HepG2 (cell line): ENCODE measurements around the gene SLC26A9. TPM values are rescaled to one million over a fixed set of nuclear protein-coding genes. Genes with fewer than 3 reads are reported as not detected.

Experiments used
- ATAC-seq: fragments of 200-7000 bp; cut with Tn5 transposase; 3 replicates; pipeline ENCODE4 v1.9.1; 2020; ENCODE audit warnings: mild to moderate bottlenecking, moderate library complexity
- BruUV-seq: library from RNA; stranded (reverse); fragments of 400-500 nt; replicated peaks from 2 replicates; lab custom pipeline; 2021; lab: Mats Ljungman, UMichigan
- CTCF ChIA-PET: fragments of 300-600 bp; formaldehyde crosslinking; extraction: SDS; loops from one replicate; lab custom pipeline; 2021; ENCODE audit warnings: low total read pairs, inconsistent platforms, low intra/inter-chr PET ratio; lab: Yijun Ruan, JAX
- POLR2A ChIA-PET: fragments of 350-600 bp; sonication (Branson Sonifier 250); formaldehyde crosslinking; loops from one replicate; lab custom pipeline; 2020; ENCODE audit warnings: antibody characterized with exemption, inconsistent platforms; lab: Yijun Ruan, JAX
- DNase-seq: peaks from one replicate; pipeline ENCODE4 v3.0.0-alpha.2; 2015; ENCODE audit warnings: low spot score
- FAIRE-seq: peaks from 3 replicates; lab custom pipeline; 2011; peaks lifted over from hg19 to GRCh38; lab: Jason Lieb, UNC
- H2AFZ ChIP-seq: one replicate; pipeline ENCODE4 v1.6.1; 2011; ENCODE audit warnings: low read length, inconsistent platforms
- H3K27ac ChIP-seq: fragments of 300-600 bp; 3 replicates; pipeline ENCODE4 v1.8.0; 2011; ENCODE audit warnings: mixed run types, mild to moderate bottlenecking, mixed read lengths, low read length, inconsistent platforms; ENCODE audit not compliant: insufficient read depth; ENCODE audit errors: extremely low read length
- H3K27me3 ChIP-seq, 2 experiments: fragments of 200-600 bp in 1 of 2; 2 replicates in 1 of 2; 3 replicates in 1 of 2; pipeline versions ENCODE4 v1.6.0 to v1.8.0; 2011; ENCODE audit warnings: low read length in 2 of 2, mild to moderate bottlenecking in 2 of 2, moderate library complexity in 2 of 2, inconsistent platforms in 1 of 2; ENCODE audit not compliant: insufficient read depth in 2 of 2, control insufficient read depth in 1 of 2
- H3K36me3 ChIP-seq, 2 experiments: fragments of 200-600 bp in 1 of 2; replicated peaks in 1 of 2; 2 replicates in 1 of 2; 3 replicates in 1 of 2; pipeline versions ENCODE4 v1.5.1 to v1.8.0; 2011; ENCODE audit warnings: low read length in 2 of 2, inconsistent platforms in 1 of 2; ENCODE audit not compliant: insufficient read depth in 2 of 2, control insufficient read depth in 1 of 2
- H3K4me1 ChIP-seq: 2 replicates; pipeline ENCODE4 v1.5.1; 2012; ENCODE audit warnings: low read length, inconsistent platforms; ENCODE audit not compliant: insufficient read depth
- H3K4me2 ChIP-seq: 2 replicates; pipeline ENCODE4 v1.6.0; 2011; ENCODE audit warnings: low read depth, low read length, inconsistent platforms
- H3K4me3 ChIP-seq, 3 experiments: fragments of 200-600 bp in 1 of 3; sonication (generic), shearing (Covaris generic) in 1 of 3; replicated peaks in 1 of 3; 2 replicates each; pipeline ENCODE4 v1.5.1; 2011 to 2016; ENCODE audit warnings: low read length in 3 of 3, inconsistent platforms in 2 of 3, low read depth in 2 of 3, mild to moderate bottlenecking in 2 of 3, control low read depth in 1 of 3, mixed read lengths in 1 of 3; ENCODE audit not compliant: insufficient read depth in 1 of 3
- H3K79me2 ChIP-seq: one replicate; pipeline ENCODE4 v1.6.1; 2011; ENCODE audit warnings: low read length, inconsistent platforms; ENCODE audit not compliant: insufficient read depth
- H3K9ac ChIP-seq: 2 replicates; pipeline ENCODE4 v1.6.0; 2011; ENCODE audit warnings: mild to moderate bottlenecking, low read depth, low read length, inconsistent platforms; ENCODE audit not compliant: insufficient read depth
- H3K9me3 ChIP-seq: 2 replicates; pipeline ENCODE4 v1.5.1; 2012; ENCODE audit warnings: mild to moderate bottlenecking, low read length
- H4K20me1 ChIP-seq: 2 replicates; pipeline ENCODE4 v1.6.0; 2011; ENCODE audit warnings: inconsistent platforms, mild to moderate bottlenecking, low read length, moderate library complexity; ENCODE audit not compliant: insufficient read depth
- CREB1 ChIP-seq, 2 experiments: fragments of 450-650 bp in 1 of 2; IDR thresholded peaks; 2 replicates each; pipeline ENCODE4 v1.6.1; 2016 to 2017; ENCODE audit warnings: control low read depth in 1 of 2, mild to moderate bottlenecking in 1 of 2, missing compliant biosample characterization in 1 of 2, missing genetic modification characterization in 1 of 2
- LBX2 ChIP-seq: sonication (generic); formaldehyde crosslinking; IDR thresholded peaks from 2 replicates; pipeline ENCODE4 v1.5.0; 2020; ENCODE audit warnings: missing genetic modification reagents, mild to moderate bottlenecking, borderline replicate concordance
- NFE2L2 ChIP-seq: fragments of 150-350 bp; IDR thresholded peaks from 2 replicates; pipeline ENCODE4 v1.6.1; 2014; ENCODE audit warnings: low read length
- POLR2AphosphoS5 ChIP-seq: IDR thresholded peaks from 2 replicates; pipeline ENCODE4 v1.6.1; 2012; ENCODE audit warnings: low read depth, low read length
- RNF2 ChIP-seq: fragments of 450-650 bp; conservative IDR thresholded peaks from 2 replicates; pipeline ENCODE4 v1.6.1; 2016; ENCODE audit warnings: low read depth
- SOX5 ChIP-seq: IDR thresholded peaks from 2 replicates; pipeline ENCODE4 v1.6.1; 2016; ENCODE audit warnings: borderline replicate concordance
- THAP11 ChIP-seq: IDR thresholded peaks from 2 replicates; pipeline ENCODE4 v1.6.1; 2016; ENCODE audit warnings: missing biosample characterization, missing genetic modification reagents
- ZNF260 ChIP-seq: sonication (generic); formaldehyde crosslinking; IDR thresholded peaks from 2 replicates; pipeline ENCODE4 v1.4.0; 2020; ENCODE audit warnings: missing genetic modification reagents, low read depth, mild to moderate bottlenecking, borderline replicate concordance
- ZNF644 ChIP-seq: IDR thresholded peaks from 2 replicates; pipeline ENCODE4 v1.6.1; 2016; ENCODE audit warnings: low read depth
- whole genome bisulfite sequencing: methylation state at CpG from one replicate; pipeline ENCODE4 v1.1.6; 2017; ENCODE audit warnings: low lambda C conversion rate; 5-methylcytosine and 5-hydroxymethylcytosine counted together
- in situ Hi-C: cut with HindIII; loops from 2 replicates; pipeline ENCODE4 v1.10.0; 2017; ENCODE audit warnings: low pct_unique_long_range_greater_than_20kb; ENCODE audit not compliant: extremely low pct_ligation_motif_present
- intact Hi-C: fragments of 100-400 bp; cut with micrococcal nuclease; formaldehyde crosslinking; loops from one replicate; pipeline ENCODE4 v1.10.0; 2022; ENCODE audit not compliant: unreplicated experiment
- polyA plus RNA-seq, 8 experiments: library from polyadenylated mRNA; depleted of rRNA in 3 of 8; stranded (reverse) in 7 of 8; unstranded in 1 of 8; fragments of >200 nt; fragmentation: Illumina TruSeq in 4 of 8; extraction: Trizol in 4 of 8; gene quantifications; 2 replicates each; pipeline versions ENCODE4 v1.2.1 to v1.2.3, GENCODE V29; 2011 to 2016; ENCODE audit warnings: low read depth in 4 of 8, missing spikeins in 1 of 8, mixed read lengths in 1 of 8; ENCODE audit not compliant: insufficient read depth in 1 of 8
- total RNA-seq, 5 experiments: library from RNA; depleted of rRNA; stranded (reverse); fragments of >200 nt; fragmentation: Illumina TruSeq; extraction: Trizol; gene quantifications; 2 replicates each; pipeline ENCODE4 v1.2.3, GENCODE V29; 2016; ENCODE audit warnings: low read depth in 1 of 5
- TF ChIP-seq, protein P1 (sequence below): sonication (generic); formaldehyde crosslinking; IDR thresholded peaks from 2 replicates; pipeline ENCODE4 v1.9.0; 2021; ENCODE audit warnings: missing genetic modification reagents, borderline replicate concordance
- TF ChIP-seq, protein P2 (sequence below): sonication (generic); formaldehyde crosslinking; IDR thresholded peaks from 2 replicates; pipeline ENCODE4 v1.4.0; 2020; ENCODE audit warnings: missing genetic modification reagents

The SLC26A9 gene
- total and polyA plus RNA-seq, 2 of the 13 experiments (the other 11 are each of a cell fraction or from before 2014, with no cell fraction given) = 0.11 to 0.15 TPM

DNA sequence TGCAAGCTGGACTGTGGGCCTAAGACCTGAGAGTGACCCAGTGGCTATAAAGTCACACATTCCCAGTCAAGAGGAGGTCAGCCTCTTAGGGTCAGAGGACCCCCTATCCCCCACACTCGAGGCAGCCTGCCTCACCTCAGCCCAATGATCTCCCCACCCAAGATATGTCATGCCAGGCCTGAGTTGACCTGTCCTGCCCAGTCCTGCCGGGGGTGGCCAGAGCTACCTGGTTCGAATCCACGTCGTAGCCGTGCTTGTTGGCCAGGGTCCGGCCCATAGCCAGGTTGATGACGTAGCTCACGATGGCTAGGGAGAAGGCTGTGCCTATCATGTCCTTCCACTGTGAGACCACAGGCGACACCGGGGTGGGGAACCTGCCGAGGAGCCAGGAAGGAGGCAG lies 15.6 kb downstream of the SLC26A9 start:
- no TSS peak for BruUV-seq
- Histone ChIP-seq H3K4me2 (no peak overlapping the region), H3K36me3 (no peaks in the 10 kb centered on the region)
- TF ChIP-seq POLR2AphosphoS5 = no peak
- peak; percentile 31; the same call in 1 of the 2 replicates for TF ChIP-seq CREB1 (IDR thresholded peaks at IDR 0.05)
- TF ChIP-seq CREB1 (CRISPR knock-in tag; IDR thresholded peaks at IDR 0.05) = no peak
- TF ChIP-seq, all 625 proteins: peak for 1
- DNase-seq (no peak), FAIRE-seq (no peak), ATAC-seq (no peak)
- peaks cover 4% of the 10 kb centered on the region; the same call in 1 of the 2 replicates for H3K4me1 ChIP-seq
- H3K9me3 ChIP-seq = no peaks in the 10 kb centered on the region
- H3K4me3 ChIP-seq = no peak overlapping the region
- no peaks in the 10 kb centered on the region for H3K79me2 ChIP-seq
- H4K20me1 ChIP-seq = no peaks in the 10 kb centered on the region
- no peak overlapping the region for H2AFZ ChIP-seq
- in situ Hi-C loops (loop anchor here (5.0 kb wide), 1 partner anchor 40 kb away; no protein-coding TSS in a partner anchor), intact Hi-C loops (no loop called here)
- CTCF ChIA-PET = no interaction called here
- WGBS = 40% methylated on average over 3 of the region's 12 CpGs
- H3K27me3 ChIP-seq = peaks cover 5 to 35% of the 10 kb centered on the region in 2 experiments; a peak in 3 of 5 replicates
- POLR2A ChIA-PET = no interaction called here
- H3K9ac ChIP-seq = no peak overlapping the region
- no peak overlapping the region for H3K27ac ChIP-seq

GRCh38 chr1:205927247-205927646 lies 16.0 kb downstream of the SLC26A9 start:
- DNase-seq (no peak), FAIRE-seq (no peak), ATAC-seq (no peak)
- peaks cover 5 to 31% of the 10 kb centered on the region in 2 experiments; a peak in 3 of 5 replicates for H3K27me3 ChIP-seq
- POLR2A ChIA-PET = no interaction called here
- TF ChIP-seq THAP11 (CRISPR knock-in tag) (no peak), LBX2 (CRISPR knock-in tag) (no peak), RNF2 (no peak), NFE2L2 (no peak), SOX5 (CRISPR knock-in tag) (no peak), ZNF260 (CRISPR knock-in tag) (no peak), ZNF644 (CRISPR knock-in tag) (no peak)
- TF ChIP-seq, protein P1, sequence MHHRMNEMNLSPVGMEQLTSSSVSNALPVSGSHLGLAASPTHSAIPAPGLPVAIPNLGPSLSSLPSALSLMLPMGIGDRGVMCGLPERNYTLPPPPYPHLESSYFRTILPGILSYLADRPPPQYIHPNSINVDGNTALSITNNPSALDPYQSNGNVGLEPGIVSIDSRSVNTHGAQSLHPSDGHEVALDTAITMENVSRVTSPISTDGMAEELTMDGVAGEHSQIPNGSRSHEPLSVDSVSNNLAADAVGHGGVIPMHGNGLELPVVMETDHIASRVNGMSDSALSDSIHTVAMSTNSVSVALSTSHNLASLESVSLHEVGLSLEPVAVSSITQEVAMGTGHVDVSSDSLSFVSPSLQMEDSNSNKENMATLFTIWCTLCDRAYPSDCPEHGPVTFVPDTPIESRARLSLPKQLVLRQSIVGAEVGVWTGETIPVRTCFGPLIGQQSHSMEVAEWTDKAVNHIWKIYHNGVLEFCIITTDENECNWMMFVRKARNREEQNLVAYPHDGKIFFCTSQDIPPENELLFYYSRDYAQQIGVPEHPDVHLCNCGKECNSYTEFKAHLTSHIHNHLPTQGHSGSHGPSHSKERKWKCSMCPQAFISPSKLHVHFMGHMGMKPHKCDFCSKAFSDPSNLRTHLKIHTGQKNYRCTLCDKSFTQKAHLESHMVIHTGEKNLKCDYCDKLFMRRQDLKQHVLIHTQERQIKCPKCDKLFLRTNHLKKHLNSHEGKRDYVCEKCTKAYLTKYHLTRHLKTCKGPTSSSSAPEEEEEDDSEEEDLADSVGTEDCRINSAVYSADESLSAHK (CRISPR knock-in tag) = no peak
- TF ChIP-seq, protein P2, sequence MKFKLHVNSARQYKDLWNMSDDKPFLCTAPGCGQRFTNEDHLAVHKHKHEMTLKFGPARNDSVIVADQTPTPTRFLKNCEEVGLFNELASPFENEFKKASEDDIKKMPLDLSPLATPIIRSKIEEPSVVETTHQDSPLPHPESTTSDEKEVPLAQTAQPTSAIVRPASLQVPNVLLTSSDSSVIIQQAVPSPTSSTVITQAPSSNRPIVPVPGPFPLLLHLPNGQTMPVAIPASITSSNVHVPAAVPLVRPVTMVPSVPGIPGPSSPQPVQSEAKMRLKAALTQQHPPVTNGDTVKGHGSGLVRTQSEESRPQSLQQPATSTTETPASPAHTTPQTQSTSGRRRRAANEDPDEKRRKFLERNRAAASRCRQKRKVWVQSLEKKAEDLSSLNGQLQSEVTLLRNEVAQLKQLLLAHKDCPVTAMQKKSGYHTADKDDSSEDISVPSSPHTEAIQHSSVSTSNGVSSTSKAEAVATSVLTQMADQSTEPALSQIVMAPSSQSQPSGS (CRISPR knock-in tag) = no peak
- H2AFZ ChIP-seq = no peak overlapping the region
- H3K4me1 ChIP-seq = no peaks in the 10 kb centered on the region; the same call in 1 of the 2 replicates
- 68% methylated on average over 6 of the region's 6 CpGs for WGBS
- H3K27ac ChIP-seq = no peak overlapping the region
- no peaks in the 10 kb centered on the region for H4K20me1 ChIP-seq
- no peaks in the 10 kb centered on the region for H3K79me2 ChIP-seq
- intact Hi-C loops (no loop called here), in situ Hi-C loops (loop anchor here (5.0 kb wide), 1 partner anchor 40 kb away; no protein-coding TSS in a partner anchor)
- H3K36me3 ChIP-seq = no peaks in the 10 kb centered on the region
- no peaks in the 10 kb centered on the region for H3K9me3 ChIP-seq
- CTCF ChIA-PET = no interaction called here
- no peak overlapping the region for H3K4me3 ChIP-seq
- H3K4me2 ChIP-seq = no peak overlapping the region
- BruUV-seq = no TSS peak
- H3K9ac ChIP-seq = no peak overlapping the region
